Lower leg skin (tissue), 3 donors: ENCODE measurements around the gene BPIFB6.

Source experiments
- CTCF ChIP-seq, 3 donors: fragments of 450-650 bp; IDR thresholded peaks; one replicate each; pipeline ENCODE4 v1.5.1; 2016; ENCODE audit warnings: antibody characterized with exemption in 3 of 3, mild to moderate bottlenecking in 3 of 3, moderate library complexity in 2 of 3
- POLR2A ChIP-seq, 2 donors: fragments of 450-650 bp; IDR thresholded peaks; one replicate each; pipeline ENCODE4 v1.6.1; 2016 to 2017; ENCODE audit warnings: antibody characterized with exemption in 2 of 2, mild to moderate bottlenecking in 1 of 2, moderate library complexity in 1 of 2

GRCh38 chr20:33024609-33025317 is 6.7 kb upstream of the BPIFB6 start:
- TF ChIP-seq CTCF (IDR thresholded peaks at IDR 0.05): no peak
- no peak for TF ChIP-seq POLR2A (IDR thresholded peaks at IDR 0.05)
